GM12865 (cell line): ENCODE results near the gene ATE1.
"Not testable (repeated sequence)": the region's sequence is repeated elsewhere in the genome, so short reads cannot be mapped to it uniquely, and the experiment has no call there.

Experiments
- DNase-seq: peaks from one replicate; pipeline ENCODE4 v3.0.0; 2010; ENCODE audit warnings: low read depth
- H3K4me3 ChIP-seq: 2 replicates; pipeline ENCODE4 v1.5.1; 2011; ENCODE audit warnings: mild to moderate bottlenecking, low read depth, low read length, control low read depth
- CTCF ChIP-seq: IDR thresholded peaks from 2 replicates; pipeline ENCODE4 v1.5.1; 2011; ENCODE audit warnings: low read length, control low read depth, low read depth, inconsistent platforms; ENCODE audit not compliant: insufficient read depth; ENCODE audit errors: missing control alignments

Gene ATE1

GRCh38 chr10:121947343-121948330 lies 19.8 kb upstream of the ATE1 start:
- no peak for TF ChIP-seq CTCF
- no peak for DNase-seq
- no peak overlapping the region for H3K4me3 ChIP-seq

GRCh38 chr10:121942749-121943416 lies 15.1 kb upstream of the ATE1 start:
- no peak for TF ChIP-seq CTCF
- no peak overlapping the region for H3K4me3 ChIP-seq
- no peak for DNase-seq

- no peak for DNase-seq
- H3K4me3 ChIP-seq, result no peak overlapping the region
- TF ChIP-seq CTCF, result no peak
Observed at GRCh38 chr10:121941532-121941931, 13.7 kb upstream of the ATE1 start.

- no peak for DNase-seq
- H3K4me3 ChIP-seq, result no peak overlapping the region
- no peak for TF ChIP-seq CTCF
Observed at GRCh38 chr10:121936295-121936694, 8.5 kb upstream of the ATE1 start.

DNA sequence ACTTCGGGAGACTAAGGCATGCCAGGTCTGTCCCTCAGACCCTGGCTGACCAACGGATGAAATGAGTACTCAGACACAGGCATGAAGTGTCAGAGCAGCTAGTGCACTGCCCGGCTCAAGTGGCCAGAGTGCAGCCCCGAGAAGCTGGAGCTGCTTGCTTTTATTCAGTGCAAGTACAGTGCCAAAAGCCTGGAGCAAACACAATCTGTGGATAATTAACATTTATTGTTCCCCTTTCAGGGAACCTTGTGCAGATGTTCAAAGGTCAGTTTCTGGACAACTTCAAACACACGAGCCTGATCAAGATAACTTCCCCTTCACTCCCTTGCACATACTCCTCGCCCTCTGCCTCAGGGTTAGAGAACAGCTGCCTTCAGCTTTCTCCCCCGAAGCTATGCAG lies 7.9 kb upstream of the ATE1 start:
- DNase-seq, result no peak
- no peak for TF ChIP-seq CTCF
- H3K4me3 ChIP-seq, result no peak overlapping the region

DNA sequence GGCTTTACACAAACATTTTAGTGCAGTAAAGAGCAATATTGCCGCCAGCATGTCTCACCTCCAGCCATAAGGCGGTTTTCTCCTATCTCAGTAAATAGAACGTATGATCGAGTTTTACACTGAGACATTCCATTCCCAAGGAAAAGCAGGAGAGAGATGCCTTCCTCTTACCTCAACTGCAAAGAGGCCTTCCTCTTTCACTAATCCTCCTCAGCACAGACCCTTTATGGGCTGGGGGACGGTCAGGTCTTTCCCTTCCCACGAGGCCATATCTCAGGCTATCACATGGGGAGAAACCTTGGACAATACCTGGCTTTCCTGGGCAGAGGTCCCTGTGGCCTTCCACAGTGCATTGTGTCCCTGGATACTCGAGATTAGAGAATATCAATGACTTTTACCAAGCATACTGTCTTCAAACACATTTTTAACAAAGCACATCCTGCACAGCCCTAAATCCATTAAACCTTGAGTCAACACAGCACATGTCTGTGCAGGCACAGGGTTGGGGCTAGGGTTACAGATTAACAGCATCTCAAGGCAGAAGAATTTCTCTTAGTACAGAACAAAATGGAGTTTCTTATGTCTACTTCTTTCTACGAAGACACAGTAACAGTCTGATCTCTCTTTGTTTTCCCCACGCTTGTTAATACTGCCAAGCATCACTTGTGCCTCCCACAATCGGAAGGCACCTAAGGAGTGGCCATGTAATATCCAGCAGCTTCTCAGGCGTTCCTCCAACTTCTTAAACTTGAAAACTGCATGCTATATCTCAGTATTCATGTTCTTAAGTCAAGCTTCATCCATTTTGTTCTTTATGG lies 2.6 kb upstream of the ATE1 start:
- not testable (repeated sequence) for DNase-seq, H3K4me3 ChIP-seq

GRCh38 chr10:121929585-121930267 lies 1.9 kb upstream of the ATE1 start:
- not testable (repeated sequence) for H3K4me3 ChIP-seq, DNase-seq
